Duodenal mucosa (tissue), 2 donors: ENCODE data around the gene HRC.

Source experiments
- H3K27ac ChIP-seq: one replicate; pipeline ENCODE4 v1.7.0; 2013; ENCODE audit warnings: low read depth, low read length
- H3K27me3 ChIP-seq, 2 donors: one replicate each; pipeline ENCODE4 v1.7.0; 2013; ENCODE audit warnings: low read length in 2 of 2, control low read depth in 1 of 2; ENCODE audit not compliant: insufficient read depth in 2 of 2, control insufficient read depth in 1 of 2
- H3K36me3 ChIP-seq, 2 donors: one replicate each; pipeline ENCODE4 v1.7.0; 2013; ENCODE audit warnings: low read length in 2 of 2, control low read depth in 1 of 2; ENCODE audit not compliant: insufficient read depth in 2 of 2, control insufficient read depth in 1 of 2
- H3K4me1 ChIP-seq, 2 donors: one replicate each; pipeline ENCODE4 v1.7.0; 2013; ENCODE audit warnings: low read length in 2 of 2, control low read depth in 1 of 2; ENCODE audit not compliant: insufficient read depth in 2 of 2, control insufficient read depth in 1 of 2
- H3K4me3 ChIP-seq, 2 donors: one replicate each; pipeline ENCODE4 v1.7.0; 2013; ENCODE audit warnings: low read length in 2 of 2, low read depth in 1 of 2
- H3K9ac ChIP-seq, 2 donors: one replicate each; pipeline ENCODE4 v1.7.0; 2013; ENCODE audit warnings: low read length in 2 of 2, low read depth in 1 of 2
- H3K9me3 ChIP-seq, 2 donors: one replicate each; pipeline ENCODE4 v1.7.0; 2013; ENCODE audit warnings: low read length in 2 of 2, control low read depth in 1 of 2; ENCODE audit not compliant: control insufficient read depth in 1 of 2

Gene HRC, protein sequence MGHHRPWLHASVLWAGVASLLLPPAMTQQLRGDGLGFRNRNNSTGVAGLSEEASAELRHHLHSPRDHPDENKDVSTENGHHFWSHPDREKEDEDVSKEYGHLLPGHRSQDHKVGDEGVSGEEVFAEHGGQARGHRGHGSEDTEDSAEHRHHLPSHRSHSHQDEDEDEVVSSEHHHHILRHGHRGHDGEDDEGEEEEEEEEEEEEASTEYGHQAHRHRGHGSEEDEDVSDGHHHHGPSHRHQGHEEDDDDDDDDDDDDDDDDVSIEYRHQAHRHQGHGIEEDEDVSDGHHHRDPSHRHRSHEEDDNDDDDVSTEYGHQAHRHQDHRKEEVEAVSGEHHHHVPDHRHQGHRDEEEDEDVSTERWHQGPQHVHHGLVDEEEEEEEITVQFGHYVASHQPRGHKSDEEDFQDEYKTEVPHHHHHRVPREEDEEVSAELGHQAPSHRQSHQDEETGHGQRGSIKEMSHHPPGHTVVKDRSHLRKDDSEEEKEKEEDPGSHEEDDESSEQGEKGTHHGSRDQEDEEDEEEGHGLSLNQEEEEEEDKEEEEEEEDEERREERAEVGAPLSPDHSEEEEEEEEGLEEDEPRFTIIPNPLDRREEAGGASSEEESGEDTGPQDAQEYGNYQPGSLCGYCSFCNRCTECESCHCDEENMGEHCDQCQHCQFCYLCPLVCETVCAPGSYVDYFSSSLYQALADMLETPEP

DNA sequence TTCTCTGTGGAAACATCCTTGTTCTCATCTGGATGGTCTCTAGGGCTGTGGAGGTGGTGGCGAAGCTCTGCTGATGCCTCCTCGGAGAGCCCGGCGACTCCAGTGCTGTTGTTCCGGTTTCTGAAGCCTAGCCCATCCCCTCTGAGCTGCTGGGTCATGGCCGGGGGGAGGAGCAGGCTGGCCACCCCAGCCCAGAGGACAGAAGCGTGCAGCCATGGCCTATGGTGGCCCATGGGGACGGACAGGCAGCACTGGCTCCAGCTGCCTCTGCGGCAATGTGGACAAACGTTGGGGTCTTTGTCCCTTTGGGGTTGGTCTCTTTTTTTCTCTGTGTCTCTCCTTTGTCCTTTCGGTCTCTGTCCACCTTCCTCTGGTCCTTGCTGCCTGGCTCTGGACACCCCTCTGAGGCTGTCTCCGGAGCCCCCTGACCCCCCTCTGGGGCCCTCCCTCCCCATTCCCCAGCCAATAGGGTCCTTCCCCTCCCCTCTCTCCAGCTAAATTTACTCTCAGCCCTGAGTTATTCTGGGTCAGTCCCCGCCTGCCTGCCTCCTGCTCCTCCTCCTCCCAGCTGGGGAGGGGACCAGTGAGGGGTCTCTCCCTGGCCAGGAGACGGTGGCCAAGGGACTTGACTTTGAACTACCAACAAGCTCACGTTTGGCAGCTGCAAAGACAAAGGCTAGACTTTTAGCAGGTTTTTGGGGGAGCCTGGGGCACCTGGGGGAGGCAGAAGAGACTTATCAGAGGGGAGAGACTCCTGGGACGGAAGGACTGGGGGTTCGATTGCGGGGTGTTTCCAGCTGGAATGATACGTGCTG is at the start of gene HRC:
HRC (minus strand) TSS at position 392 of the 815 bp plus-strand sequence; CDS start at position 233, 159 bp downstream.
- H3K27me3 ChIP-seq = no peaks in the 10 kb centered on the region
- H3K4me3 ChIP-seq = no peak within 1 kb of the TSS
- H3K4me1 ChIP-seq = peaks cover 16 to 25% of the 10 kb centered on the region in 2 donors
- H3K27ac ChIP-seq = no peak within 1 kb of the TSS
- H3K36me3 ChIP-seq = no peaks in the 10 kb centered on the region
- H3K9ac ChIP-seq = no peak within 1 kb of the TSS
- no peaks in the 10 kb centered on the region for H3K9me3 ChIP-seq

DNA sequence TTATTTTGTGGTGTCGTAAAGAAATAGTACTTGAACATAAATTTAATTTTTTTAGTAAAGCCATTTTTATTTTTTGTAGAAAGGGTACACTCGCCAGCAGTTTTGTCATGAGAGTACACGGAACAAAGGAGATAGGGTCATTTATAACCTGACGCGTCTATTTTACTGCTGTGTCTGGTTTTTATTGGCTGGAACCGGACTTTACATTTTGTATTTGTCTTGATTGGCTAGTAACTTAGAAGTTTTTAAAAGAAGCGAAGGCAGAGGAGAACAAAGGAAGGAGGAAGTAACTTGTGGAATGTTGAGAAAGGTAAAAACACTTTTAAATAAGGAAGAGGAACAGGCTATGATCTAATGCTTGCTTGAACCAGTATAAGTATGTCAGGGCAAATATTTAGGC is 45.8 kb upstream of the HRC start:
- Histone ChIP-seq H3K4me3 (no peak overlapping the region), H3K9ac (no peak overlapping the region), H3K36me3 (peaks cover 11 to 37% of the 10 kb centered on the region in 2 donors), H3K4me1 (peaks cover 8 to 13% of the 10 kb centered on the region in 2 donors), H3K9me3 (no peaks in the 10 kb centered on the region), H3K27ac (no peak overlapping the region), H3K27me3 (no peaks in the 10 kb centered on the region)

DNA sequence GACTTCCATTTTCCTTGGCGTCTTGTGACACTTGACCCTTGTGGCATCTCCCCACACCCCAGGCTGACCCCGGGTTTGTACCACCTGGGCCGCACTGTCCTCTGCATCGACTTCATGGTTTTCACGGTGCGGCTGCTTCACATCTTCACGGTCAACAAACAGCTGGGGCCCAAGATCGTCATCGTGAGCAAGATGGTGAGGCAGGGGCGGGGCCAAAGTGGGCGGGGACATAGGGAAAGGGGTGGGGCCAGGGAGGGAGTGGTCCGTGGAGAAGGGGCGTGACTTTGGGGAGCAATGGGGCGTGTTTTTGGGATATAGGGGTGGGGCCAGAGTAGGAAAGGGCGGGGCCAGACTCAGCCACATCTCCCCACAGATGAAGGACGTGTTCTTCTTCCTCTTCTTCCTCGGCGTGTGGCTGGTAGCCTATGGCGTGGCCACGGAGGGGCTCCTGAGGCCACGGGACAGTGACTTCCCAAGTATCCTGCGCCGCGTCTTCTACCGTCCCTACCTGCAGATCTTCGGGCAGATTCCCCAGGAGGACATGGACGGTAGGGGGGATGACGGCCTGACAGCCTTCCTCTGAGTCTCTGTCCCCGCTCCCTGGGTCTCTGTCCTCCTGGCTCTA is 45.2 kb upstream of the HRC start:
- Histone ChIP-seq H3K36me3 (peaks cover 11 to 32% of the 10 kb centered on the region in 2 donors), H3K9ac (no peak overlapping the region), H3K9me3 (no peaks in the 10 kb centered on the region), H3K4me3 (no peak overlapping the region), H3K4me1 (peaks cover 8 to 13% of the 10 kb centered on the region in 2 donors), H3K27me3 (no peaks in the 10 kb centered on the region), H3K27ac (no peak overlapping the region)

DNA sequence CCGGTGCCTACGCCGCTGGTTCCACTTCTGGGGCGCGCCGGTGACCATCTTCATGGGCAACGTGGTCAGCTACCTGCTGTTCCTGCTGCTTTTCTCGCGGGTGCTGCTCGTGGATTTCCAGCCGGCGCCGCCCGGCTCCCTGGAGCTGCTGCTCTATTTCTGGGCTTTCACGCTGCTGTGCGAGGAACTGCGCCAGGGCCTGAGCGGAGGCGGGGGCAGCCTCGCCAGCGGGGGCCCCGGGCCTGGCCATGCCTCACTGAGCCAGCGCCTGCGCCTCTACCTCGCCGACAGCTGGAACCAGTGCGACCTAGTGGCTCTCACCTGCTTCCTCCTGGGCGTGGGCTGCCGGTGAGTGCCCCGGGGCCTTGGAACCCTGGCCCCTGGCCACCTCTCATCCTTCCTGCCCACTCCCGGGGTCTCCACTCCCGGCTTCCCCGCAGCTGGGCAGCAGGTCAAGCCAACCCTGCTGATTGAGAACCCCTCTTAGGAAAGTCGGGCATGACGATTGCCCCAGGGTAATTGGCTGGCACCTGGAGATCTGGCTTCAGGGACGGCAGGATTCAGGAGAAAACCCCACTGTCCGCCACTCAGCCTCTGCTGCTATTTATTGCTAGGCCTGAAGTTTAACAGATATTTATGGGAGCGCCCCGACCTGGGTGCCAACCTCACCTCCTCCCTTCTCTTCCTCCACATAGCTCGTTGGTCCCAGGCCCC is 41.5 kb upstream of the HRC start:
- Histone ChIP-seq H3K27me3 (no peaks in the 10 kb centered on the region), H3K27ac (no peak overlapping the region), H3K9ac (peak overlapping the region in 1 of 2 donors; percentile 25), H3K4me1 (peaks cover 4 to 8% of the 10 kb centered on the region in 2 donors), H3K9me3 (no peaks in the 10 kb centered on the region), H3K4me3 (no peak overlapping the region), H3K36me3 (peaks cover 3 to 30% of the 10 kb centered on the region in 2 donors)

DNA sequence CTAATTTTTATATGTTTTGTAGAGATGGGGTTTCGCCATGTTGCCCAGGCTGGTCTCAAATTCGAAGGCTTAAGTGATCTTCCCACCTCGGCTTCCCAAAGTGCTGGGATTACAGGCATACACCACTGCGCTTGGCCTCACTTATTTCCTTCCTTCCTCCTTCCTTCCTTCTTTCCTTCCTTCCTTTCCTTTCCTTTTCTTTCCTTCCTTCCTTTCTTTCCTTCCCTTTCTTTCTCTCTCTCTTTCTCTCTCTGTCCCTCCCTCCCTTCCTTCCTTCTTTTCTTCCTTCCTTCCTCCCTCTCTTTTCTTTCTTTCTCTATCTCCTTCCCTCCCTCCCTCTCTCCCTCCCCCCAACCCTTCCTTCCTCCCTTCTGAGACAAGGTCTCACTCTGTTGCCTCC is 39.2 kb upstream of the HRC start:
- no peak overlapping the region for H3K27ac ChIP-seq
- H3K36me3 ChIP-seq = peaks cover 15 to 38% of the 10 kb centered on the region in 2 donors
- peaks cover 3 to 7% of the 10 kb centered on the region in 2 donors for H3K4me1 ChIP-seq
- no peak overlapping the region for H3K4me3 ChIP-seq
- H3K9me3 ChIP-seq = no peaks in the 10 kb centered on the region
- H3K9ac ChIP-seq = no peak overlapping the region
- H3K27me3 ChIP-seq = no peaks in the 10 kb centered on the region

DNA sequence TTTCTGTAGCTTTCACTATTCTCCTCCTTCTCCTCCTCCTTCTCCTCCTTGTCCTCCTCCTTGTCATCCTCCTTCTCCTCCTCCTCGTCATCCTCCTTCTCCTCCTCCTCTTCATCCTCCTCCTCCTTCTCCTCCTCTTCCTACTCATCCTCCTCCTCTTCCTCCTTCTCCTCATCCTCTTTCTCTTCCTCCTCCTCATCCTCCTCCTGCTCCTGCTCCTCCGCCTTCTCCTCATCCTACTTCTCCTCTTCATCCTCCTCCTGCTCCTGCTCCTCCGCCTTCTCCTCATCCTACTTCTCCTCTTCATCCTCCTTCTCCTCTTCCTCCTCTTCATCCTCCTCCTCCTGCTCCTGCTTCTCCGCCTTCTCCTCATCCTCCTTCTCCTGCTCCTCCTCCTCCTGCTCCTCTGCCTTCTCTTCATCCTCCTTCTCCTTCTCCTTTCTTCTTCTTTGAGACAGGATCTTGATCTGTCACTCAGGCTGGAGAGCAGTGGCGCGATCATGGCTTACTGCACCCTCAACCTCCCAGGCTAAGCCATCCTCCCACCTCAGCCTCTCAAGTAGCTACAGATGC is 38.7 kb upstream of the HRC start:
- Histone ChIP-seq H3K27me3 (no peaks in the 10 kb centered on the region), H3K36me3 (peaks cover 18 to 43% of the 10 kb centered on the region in 2 donors), H3K27ac (no peak overlapping the region), H3K9ac (no peak overlapping the region), H3K4me1 (peaks cover 3 to 7% of the 10 kb centered on the region in 2 donors), H3K4me3 (no peak overlapping the region), H3K9me3 (no peaks in the 10 kb centered on the region)

DNA sequence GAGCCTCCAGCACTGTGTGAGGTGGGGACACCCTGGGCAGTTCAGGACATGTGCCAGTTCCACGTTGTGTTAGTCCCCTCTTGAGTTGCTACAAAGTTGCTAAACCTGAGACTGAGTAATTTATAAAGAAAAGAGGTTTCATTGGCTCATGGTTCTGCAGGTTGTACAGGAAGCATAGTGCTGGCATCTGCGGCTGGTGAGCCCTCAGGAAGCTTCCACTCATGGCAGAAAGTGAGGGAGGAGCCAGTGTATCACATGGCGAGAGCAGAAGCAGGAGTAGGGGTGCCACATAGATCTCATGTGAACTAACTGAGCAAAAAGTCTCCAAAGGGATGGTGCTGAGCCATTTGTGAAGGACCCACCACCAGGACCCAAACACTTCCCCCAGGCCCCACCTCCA is 35.6 kb upstream of the HRC start:
- Histone ChIP-seq H3K27ac (no peak overlapping the region), H3K9ac (no peak overlapping the region), H3K27me3 (no peaks in the 10 kb centered on the region), H3K4me3 (no peak overlapping the region), H3K9me3 (no peaks in the 10 kb centered on the region), H3K36me3 (peaks cover 28 to 68% of the 10 kb centered on the region in 2 donors), H3K4me1 (no peaks in the 10 kb centered on the region)

DNA sequence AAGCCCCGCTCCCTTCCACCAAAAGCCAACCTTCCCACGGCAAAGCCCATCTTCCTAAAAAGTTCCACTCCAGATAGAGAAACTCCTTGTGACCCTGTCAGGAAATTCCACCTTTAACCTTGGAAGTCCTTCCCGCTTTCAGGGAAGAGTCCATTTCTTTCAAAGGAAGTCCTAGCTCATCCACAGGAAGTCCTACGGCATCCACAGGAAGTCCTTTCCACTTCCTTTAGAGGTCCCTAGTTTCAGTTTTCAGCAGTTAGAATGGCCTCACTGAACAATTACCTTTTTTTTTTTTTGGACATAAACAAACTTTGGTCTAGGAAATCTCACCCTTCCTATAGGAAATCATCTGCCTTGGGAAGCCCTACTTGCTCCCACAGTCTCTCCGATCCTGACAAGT is 34.1 kb upstream of the HRC start:
- peaks cover 28 to 68% of the 10 kb centered on the region in 2 donors for H3K36me3 ChIP-seq
- no peaks in the 10 kb centered on the region for H3K4me1 ChIP-seq
- H3K27me3 ChIP-seq = no peaks in the 10 kb centered on the region
- H3K9me3 ChIP-seq = no peaks in the 10 kb centered on the region
- no peak overlapping the region for H3K4me3 ChIP-seq
- H3K27ac ChIP-seq = no peak overlapping the region
- no peak overlapping the region for H3K9ac ChIP-seq

DNA sequence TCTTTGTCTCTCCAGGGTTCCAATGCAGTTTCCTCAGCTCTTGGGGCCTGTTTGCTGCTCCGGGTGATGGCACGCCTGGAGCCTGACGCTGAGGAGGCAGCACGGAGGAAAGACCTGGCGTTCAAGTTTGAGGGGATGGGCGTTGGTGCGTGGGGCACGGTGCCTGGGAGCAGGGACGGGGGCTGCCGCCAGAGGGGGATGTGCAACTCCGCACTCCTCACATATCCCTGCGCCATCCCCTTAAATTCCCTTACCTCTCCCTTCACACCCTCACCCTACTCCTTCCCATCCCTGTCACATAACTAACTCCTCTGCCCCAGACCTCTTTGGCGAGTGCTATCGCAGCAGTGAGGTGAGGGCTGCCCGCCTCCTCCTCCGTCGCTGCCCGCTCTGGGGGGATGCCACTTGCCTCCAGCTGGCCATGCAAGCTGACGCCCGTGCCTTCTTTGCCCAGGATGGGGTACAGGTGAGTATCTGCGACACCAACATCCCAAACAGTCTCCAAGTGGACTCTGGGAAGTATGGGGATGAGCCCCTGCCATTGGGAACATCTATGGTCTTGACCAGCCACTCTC is 33.5 kb upstream of the HRC start:
- no peak overlapping the region for H3K27ac ChIP-seq
- peaks cover 28 to 68% of the 10 kb centered on the region in 2 donors for H3K36me3 ChIP-seq
- H3K9ac ChIP-seq = no peak overlapping the region
- no peaks in the 10 kb centered on the region for H3K27me3 ChIP-seq
- H3K9me3 ChIP-seq = no peaks in the 10 kb centered on the region
- H3K4me3 ChIP-seq = no peak overlapping the region
- H3K4me1 ChIP-seq = no peaks in the 10 kb centered on the region
